Cardiac muscle cell (in vitro differentiated cells and primary cell): ENCODE measurements around the gene FAM234B. TPM values are rescaled to one million over a fixed set of nuclear protein-coding genes. Genes with fewer than 3 reads are reported as not detected.

Experiments used
- DNase-seq, 2 donors: peaks; one replicate each; pipeline versions ENCODE4 v3.0.0 to v3.0.0-alpha.2; 2010 to 2017; ENCODE audit warnings: low read depth in 1 of 2, low spot score in 1 of 2
- H3K27ac ChIP-seq: fragments of 200-600 bp; sonication (generic); 2 replicates; pipeline ENCODE4 v1.5.1; 2016
- H3K27me3 ChIP-seq: fragments of 200-600 bp; sonication (generic); 2 replicates; pipeline ENCODE4 v1.6.0; 2016; ENCODE audit warnings: control low read depth
- H3K36me3 ChIP-seq: fragments of 200-600 bp; sonication (generic); 2 replicates; pipeline ENCODE4 v1.5.1; 2016; ENCODE audit warnings: control low read depth
- H3K4me1 ChIP-seq: fragments of 200-600 bp; sonication (generic); 2 replicates; pipeline ENCODE4 v1.8.1; 2017; ENCODE audit warnings: low read depth, mild to moderate bottlenecking, mixed run types
- H3K4me3 ChIP-seq: fragments of 200-600 bp; sonication (generic); 2 replicates; pipeline ENCODE4 v1.5.1; 2016; ENCODE audit warnings: mild to moderate bottlenecking
- H3K9me3 ChIP-seq: fragments of 200-600 bp; sonication (generic); 2 replicates; pipeline ENCODE4 v1.5.1; 2017; ENCODE audit warnings: low read depth, mild to moderate bottlenecking, control low read depth
- polyA plus RNA-seq: library from polyadenylated mRNA; unstranded; fragments of >200 nt; fragmentation: Nextera tagmentation; extraction: Ambion mirVana; gene quantifications from 2 replicates; pipeline ENCODE4 v1.2.1, GENCODE V29; 2016
- total RNA-seq: library from RNA; depleted of rRNA; stranded (reverse); fragments of >200 nt; gene quantifications from 2 replicates; pipeline ENCODE4 v1.2.3, GENCODE V29; 2016
- TF ChIP-seq, protein P1 (sequence below): IDR thresholded peaks from 2 replicates; pipeline ENCODE4 v1.5.1; 2012; ENCODE audit warnings: low read depth, mild to moderate bottlenecking, low read length

The FAM234B gene
- total and polyA plus RNA-seq, 2 experiments from 2014 or later: 5.0 to 6.9 TPM

DNA sequence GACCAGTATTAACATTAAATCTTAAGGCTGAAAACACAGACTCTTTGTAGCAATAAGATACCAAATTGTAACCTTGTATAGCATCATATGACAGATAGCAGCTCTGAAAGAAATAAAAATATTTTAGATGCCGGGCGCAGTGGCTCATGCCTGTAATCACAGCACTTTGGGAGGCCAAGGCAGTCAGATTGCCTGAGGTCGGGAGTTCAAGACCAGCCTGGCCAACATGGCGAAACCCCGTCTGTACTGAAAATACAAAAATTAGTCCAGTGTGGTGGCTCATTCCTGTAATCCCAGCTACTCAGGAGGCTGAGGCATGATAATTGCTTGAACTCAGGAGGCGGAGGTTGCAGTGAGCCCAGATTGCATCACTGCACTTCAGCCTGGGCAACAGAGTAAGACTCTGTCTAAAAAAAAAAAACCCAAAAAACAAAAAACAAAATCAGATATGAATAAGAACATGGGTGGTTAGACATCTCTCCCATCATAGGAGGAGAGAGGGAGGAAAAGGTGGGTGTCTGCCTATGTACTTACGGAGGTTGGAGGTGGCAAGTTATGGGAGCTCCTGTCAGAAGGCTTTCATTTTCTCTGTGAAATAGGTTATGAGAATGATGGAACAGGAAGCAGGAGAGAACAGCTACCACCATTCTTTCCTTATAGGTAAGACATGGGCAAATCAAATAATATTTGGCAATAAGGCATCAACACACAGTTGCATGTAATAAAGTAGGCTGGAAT is 36.5 kb upstream of the FAM234B start:
- Histone ChIP-seq H3K9me3 (no peaks in the 10 kb centered on the region), H3K4me3 (no peak overlapping the region), H3K27me3 (peaks cover 9% of the 10 kb centered on the region), H3K27ac (no peak overlapping the region), H3K4me1 (no peaks in the 10 kb centered on the region), H3K36me3 (no peaks in the 10 kb centered on the region)
- TF ChIP-seq, protein P1, sequence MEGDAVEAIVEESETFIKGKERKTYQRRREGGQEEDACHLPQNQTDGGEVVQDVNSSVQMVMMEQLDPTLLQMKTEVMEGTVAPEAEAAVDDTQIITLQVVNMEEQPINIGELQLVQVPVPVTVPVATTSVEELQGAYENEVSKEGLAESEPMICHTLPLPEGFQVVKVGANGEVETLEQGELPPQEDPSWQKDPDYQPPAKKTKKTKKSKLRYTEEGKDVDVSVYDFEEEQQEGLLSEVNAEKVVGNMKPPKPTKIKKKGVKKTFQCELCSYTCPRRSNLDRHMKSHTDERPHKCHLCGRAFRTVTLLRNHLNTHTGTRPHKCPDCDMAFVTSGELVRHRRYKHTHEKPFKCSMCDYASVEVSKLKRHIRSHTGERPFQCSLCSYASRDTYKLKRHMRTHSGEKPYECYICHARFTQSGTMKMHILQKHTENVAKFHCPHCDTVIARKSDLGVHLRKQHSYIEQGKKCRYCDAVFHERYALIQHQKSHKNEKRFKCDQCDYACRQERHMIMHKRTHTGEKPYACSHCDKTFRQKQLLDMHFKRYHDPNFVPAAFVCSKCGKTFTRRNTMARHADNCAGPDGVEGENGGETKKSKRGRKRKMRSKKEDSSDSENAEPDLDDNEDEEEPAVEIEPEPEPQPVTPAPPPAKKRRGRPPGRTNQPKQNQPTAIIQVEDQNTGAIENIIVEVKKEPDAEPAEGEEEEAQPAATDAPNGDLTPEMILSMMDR: no peak
- no peak for DNase-seq

DNA sequence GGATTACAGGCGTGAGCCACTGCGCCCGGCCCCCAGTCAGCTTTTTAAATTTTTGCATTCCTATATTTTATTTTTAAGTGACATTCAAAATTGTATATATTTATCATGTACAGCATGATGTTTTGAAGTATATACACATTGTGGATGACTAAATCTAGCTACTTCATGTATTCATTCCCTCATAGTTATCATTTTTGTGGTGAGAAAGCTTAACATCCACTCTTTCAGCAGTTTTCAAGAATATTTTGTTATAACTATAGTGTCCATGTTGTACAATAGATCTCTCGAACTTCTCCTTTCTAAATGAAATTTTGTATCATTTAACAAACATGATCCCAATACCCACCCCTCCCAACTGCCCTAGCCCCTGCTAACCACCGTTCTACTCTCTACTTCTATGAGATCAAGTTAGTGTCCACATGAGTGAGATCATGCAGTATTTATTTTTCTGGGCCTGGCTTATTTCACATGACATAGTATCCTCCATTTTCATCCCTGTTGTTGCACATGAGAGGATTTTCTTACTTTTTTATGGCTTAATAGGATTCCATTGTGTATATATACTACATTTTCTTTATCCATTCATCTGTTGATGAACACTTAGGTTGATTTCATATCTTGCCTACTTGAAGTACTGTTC is 35.3 kb upstream of the FAM234B start:
- DNase-seq: no peak
- Histone ChIP-seq H3K9me3 (no peaks in the 10 kb centered on the region), H3K27ac (no peak overlapping the region), H3K27me3 (peaks cover 3% of the 10 kb centered on the region), H3K4me3 (no peak overlapping the region), H3K4me1 (no peaks in the 10 kb centered on the region), H3K36me3 (no peaks in the 10 kb centered on the region)
- TF ChIP-seq, protein P1: no peak

DNA sequence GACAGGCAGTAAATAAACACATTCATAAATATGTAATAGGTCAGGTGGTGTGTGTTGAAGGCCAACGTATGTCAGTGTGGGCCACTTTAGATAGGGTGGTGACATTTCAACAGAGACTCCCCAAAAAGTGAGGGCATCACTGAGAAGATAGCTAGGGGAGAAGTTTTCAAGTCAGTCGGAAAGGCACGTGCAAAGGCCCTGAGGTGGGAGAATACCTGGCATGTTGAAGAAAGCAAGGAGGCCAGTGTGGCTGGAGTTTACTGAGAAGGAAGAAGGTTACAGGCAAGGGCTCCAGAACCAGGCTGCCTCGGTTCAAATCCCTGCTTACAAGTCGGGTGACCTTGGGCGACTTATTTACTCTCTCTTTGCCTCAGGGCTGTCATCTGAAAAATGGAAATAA is 33.1 kb upstream of the FAM234B start:
- TF ChIP-seq, protein P1: no peak
- no peaks in the 10 kb centered on the region for H3K27me3 ChIP-seq
- H3K36me3 ChIP-seq: no peaks in the 10 kb centered on the region
- H3K9me3 ChIP-seq: no peaks in the 10 kb centered on the region
- H3K4me3 ChIP-seq: no peak overlapping the region
- H3K27ac ChIP-seq: no peak overlapping the region
- no peaks in the 10 kb centered on the region for H3K4me1 ChIP-seq
- DNase-seq: no peak

DNA sequence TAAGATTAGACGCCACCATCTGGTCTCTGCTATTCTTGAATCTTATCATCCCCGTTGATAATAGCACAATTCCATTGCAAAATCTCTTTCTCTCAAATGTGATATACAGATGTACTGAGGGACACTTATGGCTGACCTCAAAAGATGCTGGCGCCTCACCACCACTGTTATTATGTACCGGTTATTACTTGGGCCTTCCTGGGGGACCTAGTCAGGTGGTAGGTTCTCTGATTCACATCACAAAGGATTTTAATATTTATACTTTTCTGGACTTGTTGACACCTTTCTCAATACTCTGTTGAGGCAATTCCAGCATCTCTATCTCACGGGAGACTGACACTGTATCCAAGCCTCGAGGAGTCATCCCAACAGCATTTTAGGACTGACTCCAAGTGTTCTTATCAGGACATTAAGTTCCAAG is 21.3 kb upstream of the FAM234B start:
- H3K27ac ChIP-seq: no peak overlapping the region
- H3K4me3 ChIP-seq: no peak overlapping the region
- peak in 1 of 2 donors; percentile 71 for DNase-seq

DNA sequence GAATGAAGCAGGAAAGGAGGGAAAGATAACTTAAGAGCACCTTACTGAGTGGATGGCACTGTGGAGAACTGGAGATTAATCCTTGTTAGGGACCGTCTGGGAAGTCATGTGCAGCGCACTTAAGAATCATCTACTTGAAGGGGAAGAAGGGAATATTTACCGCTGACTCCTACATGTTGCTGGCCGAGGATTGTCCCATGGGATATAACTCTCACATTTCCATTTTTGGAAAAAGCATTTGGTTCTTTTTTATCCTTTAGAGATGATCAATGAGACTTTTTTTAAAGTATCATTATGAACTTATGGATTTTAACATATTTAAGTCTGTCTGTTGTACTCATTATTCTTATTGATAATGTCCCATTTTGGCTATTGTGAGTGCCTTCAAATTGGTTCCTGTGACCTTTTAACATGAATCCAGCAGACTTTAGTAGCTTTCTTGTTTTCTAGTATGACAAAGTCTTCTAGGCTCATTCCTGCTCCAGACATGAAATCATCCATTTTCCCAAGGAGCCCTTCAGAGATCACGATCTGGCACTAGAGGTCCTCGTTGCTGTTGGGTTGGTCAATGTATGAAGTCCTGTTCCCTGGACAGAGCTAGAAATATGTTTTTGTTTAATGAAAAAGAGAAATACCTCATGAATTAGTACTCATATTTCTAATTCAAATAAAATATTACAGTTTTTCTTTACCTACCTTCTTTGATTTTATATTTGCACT is 20.2 kb upstream of the FAM234B start:
- H3K9me3 ChIP-seq: no peaks in the 10 kb centered on the region
- H3K4me1 ChIP-seq: no peaks in the 10 kb centered on the region
- DNase-seq: peak in 1 of 2 donors; percentile 70

More for the DNA sequence above, 21.3 kb upstream of the FAM234B start:
- Histone ChIP-seq H3K27me3 (no peaks in the 10 kb centered on the region), H3K9me3 (no peaks in the 10 kb centered on the region), H3K4me1 (no peaks in the 10 kb centered on the region), H3K36me3 (no peaks in the 10 kb centered on the region)
- TF ChIP-seq, protein P1: no peak

More for the DNA sequence above, 20.2 kb upstream of the FAM234B start:
- TF ChIP-seq, protein P1: peak; percentile 46
- H3K36me3 ChIP-seq: no peaks in the 10 kb centered on the region
- no peak overlapping the region for H3K27ac ChIP-seq
- no peak overlapping the region for H3K4me3 ChIP-seq
- no peaks in the 10 kb centered on the region for H3K27me3 ChIP-seq
